ENCODE data around the gene KRTAP16-1. TPM values are rescaled to one million over a fixed set of nuclear protein-coding genes. Genes with fewer than 3 reads are reported as not detected.

Gene KRTAP16-1
- total RNA-seq, 1 donor from 2014 or later: not detected

DNA sequence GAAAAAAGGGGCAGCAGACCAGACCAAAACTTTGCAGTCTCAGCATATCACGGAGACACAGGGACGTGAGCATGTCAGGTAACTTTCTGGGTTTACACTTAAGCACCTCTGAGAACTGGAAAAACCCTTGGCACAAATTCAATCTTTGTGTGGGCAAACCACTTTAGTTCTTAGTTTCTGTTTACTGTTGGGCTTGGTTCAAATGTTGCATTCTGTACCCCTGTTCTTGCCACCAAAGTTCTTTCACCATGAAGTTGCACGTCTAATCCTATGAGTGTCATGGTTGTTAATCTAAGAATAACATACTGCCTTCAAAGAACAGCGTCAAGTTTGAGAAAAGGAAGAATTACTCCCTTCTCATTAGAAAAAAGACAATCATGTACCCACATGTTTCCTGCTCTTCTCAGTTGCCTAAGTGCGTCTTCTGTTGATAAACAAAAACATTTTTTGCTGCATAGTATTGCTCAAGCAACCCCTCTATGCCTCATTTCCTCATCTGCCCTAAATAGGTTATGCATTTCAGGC, 29.9 kb upstream of the KRTAP16-1 start:
- Mint-ChIP-seq H3K27ac (peak overlapping the region; percentile 54), H3K4me3 (peak overlapping the region; percentile 47), H3K36me3 (ENCODE audit: low read depth) (peaks cover 3% of the 10 kb centered on the region), H3K9me3 (peaks cover 6% of the 10 kb centered on the region), H3K27me3 (peaks cover 14% of the 10 kb centered on the region), H3K4me1 (peaks cover 42% of the 10 kb centered on the region)
- DNase-seq: peak; percentile 83
- intact Hi-C loops (cut with micrococcal nuclease): no loop called here

DNA sequence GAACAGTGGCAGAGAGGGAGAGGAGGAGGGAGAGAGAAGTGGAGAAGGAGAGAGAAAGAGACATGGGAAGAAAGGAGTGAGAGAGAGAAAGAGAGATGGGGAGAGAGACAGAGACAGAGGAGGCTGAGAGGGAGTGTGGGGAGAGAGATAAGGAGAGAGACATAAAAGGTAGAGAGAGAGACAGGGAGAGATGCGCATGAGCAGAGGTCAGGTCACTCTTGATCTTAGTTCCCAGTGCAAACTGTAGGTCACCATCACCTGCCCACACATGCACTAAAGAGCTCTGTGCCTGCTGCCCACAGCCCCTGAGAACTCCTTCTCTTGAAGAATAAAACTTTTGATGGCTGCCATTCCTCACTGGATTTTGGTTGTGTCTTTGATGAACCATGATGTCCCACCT, 26.6 kb upstream of the KRTAP16-1 start:
- no peak overlapping the region for H3K4me3 Mint-ChIP-seq
- peak; percentile 49 for DNase-seq
- no peaks in the 10 kb centered on the region for H3K36me3 Mint-ChIP-seq (ENCODE audit: low read depth)
- peaks cover 17% of the 10 kb centered on the region for H3K27me3 Mint-ChIP-seq
- H3K27ac Mint-ChIP-seq: peak overlapping the region; percentile 35
- intact Hi-C loops (cut with micrococcal nuclease): no loop called here
- H3K4me1 Mint-ChIP-seq: peaks cover 29% of the 10 kb centered on the region
- no peaks in the 10 kb centered on the region for H3K9me3 Mint-ChIP-seq

DNA sequence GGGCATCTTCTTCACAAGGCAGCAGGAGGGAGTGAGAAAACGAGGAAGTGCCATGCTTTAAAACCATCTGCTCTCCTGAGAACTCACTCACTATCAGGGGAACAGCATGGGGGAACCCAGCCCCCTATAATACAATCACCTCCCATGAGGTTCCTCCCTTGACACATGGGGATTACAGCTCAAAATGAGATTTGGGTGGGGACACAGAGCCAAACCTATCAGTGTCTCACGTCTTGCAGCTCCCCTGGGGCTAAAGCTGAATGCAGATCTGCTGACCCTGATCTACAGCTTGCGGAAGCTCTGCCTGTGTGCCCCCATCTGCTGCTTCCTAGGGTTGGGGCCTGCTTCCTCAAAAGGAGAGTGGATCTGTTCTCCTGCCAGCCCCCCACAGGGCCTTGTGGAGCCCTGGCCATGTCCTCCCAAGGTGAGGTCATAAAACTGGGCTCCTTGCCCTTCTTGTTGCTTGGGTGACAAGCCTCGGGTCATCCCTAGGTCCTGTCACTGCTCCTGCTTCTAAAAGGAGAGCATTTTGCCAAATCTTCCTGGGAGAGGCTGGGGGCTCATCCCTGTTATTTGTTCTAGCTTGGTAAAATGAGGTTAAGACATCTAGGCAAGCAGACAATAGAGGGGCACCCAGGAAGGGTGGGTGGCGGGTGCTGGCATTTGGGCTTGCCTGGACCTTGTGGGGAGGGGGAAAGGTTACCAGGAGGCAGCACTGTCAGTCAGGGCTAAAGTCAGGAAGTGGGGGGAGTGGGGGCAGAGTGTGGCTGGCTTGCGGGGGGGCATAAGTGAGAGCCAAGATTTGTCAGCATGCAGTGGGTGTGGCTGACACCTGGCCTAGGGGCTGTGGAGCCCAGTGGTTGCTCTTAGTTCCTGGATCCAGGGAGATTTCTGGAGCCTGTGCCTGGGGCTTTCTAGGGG, 25.5 kb upstream of the KRTAP16-1 start:
- Mint-ChIP-seq H3K4me1 (peaks cover 18% of the 10 kb centered on the region), H3K36me3 (ENCODE audit: low read depth) (no peaks in the 10 kb centered on the region), H3K27me3 (peaks cover 17% of the 10 kb centered on the region), H3K27ac (no peak overlapping the region), H3K4me3 (no peak overlapping the region), H3K9me3 (no peaks in the 10 kb centered on the region)
- intact Hi-C loops (cut with micrococcal nuclease): no loop called here
- DNase-seq: peak; percentile 50

DNA sequence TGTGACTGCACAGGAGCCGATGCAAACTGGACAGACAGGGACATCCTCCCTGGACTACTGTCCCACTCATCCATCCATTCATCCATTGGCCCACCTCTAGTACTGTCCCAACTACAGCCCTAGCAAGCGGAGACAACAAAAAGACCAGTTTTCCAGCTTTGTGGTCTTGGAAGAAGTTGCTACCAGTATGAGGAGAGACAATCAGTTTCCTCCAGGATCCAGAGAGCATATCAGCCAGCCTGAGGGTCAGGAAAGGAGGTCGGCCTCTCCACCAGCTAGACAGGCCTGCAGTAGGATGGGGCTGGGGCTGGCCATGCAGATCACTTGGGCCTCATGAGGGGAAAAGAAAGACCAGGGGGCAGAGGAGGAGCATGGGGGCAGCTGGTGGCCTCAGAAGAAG, 24.7 kb upstream of the KRTAP16-1 start:
- Mint-ChIP-seq H3K4me3 (no peak overlapping the region), H3K9me3 (no peaks in the 10 kb centered on the region), H3K27ac (no peak overlapping the region), H3K4me1 (peaks cover 10% of the 10 kb centered on the region), H3K27me3 (peaks cover 17% of the 10 kb centered on the region), H3K36me3 (ENCODE audit: low read depth) (no peaks in the 10 kb centered on the region)
- intact Hi-C loops (cut with micrococcal nuclease): no loop called here
- DNase-seq: peak; percentile 43

DNA sequence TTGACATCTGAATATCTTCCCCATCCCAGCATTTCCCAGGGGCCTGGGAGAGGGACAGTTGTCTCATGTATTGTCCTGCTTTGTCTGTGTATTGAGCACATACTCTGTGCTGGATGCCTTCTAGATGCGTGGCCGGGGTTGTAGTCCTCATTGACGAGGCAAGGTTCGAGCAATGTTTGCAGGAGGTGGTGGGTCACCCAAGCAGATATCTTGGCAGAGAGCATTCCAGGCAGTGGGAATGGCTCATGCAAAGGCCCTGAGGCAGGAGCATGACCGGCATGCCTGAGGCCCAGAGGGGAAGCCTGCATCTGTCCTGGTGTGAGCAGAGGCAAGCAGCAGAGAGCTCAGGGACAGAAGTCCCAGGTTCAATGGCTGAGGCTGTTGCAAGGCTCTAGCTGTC, 24.0 kb upstream of the KRTAP16-1 start:
- Mint-ChIP-seq H3K27me3 (peaks cover 15% of the 10 kb centered on the region), H3K9me3 (no peaks in the 10 kb centered on the region), H3K4me3 (no peak overlapping the region), H3K4me1 (peaks cover 6% of the 10 kb centered on the region), H3K36me3 (ENCODE audit: low read depth) (no peaks in the 10 kb centered on the region), H3K27ac (no peak overlapping the region)
- intact Hi-C loops (cut with micrococcal nuclease): no loop called here
- peak; percentile 46 for DNase-seq

DNA sequence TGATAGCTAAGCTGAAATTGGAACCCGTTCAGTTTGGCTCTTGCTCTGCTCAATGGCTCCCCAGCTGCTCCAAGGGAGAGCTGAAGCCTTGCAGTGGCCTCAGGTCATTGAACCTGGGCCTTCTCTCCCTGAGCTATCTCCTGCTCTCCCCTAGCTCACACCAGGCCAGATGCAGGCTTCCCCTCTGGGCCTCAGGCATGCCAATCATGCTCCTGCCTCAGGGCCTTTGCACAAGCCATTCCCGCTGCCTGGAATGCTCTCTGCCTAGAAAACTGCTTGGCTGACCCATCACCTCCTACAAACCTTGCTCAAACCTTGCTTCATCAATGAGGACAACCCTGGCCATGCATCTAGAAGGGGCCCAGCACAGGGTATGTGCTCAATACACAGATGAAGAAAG, 23.1 kb upstream of the KRTAP16-1 start:
- no peaks in the 10 kb centered on the region for H3K36me3 Mint-ChIP-seq (ENCODE audit: low read depth)
- intact Hi-C loops (cut with micrococcal nuclease): no loop called here
- H3K9me3 Mint-ChIP-seq: no peaks in the 10 kb centered on the region
- H3K4me3 Mint-ChIP-seq: no peak overlapping the region
- peaks cover 13% of the 10 kb centered on the region for H3K27me3 Mint-ChIP-seq
- peaks cover 6% of the 10 kb centered on the region for H3K4me1 Mint-ChIP-seq
- H3K27ac Mint-ChIP-seq: no peak overlapping the region
- DNase-seq: no peak

DNA sequence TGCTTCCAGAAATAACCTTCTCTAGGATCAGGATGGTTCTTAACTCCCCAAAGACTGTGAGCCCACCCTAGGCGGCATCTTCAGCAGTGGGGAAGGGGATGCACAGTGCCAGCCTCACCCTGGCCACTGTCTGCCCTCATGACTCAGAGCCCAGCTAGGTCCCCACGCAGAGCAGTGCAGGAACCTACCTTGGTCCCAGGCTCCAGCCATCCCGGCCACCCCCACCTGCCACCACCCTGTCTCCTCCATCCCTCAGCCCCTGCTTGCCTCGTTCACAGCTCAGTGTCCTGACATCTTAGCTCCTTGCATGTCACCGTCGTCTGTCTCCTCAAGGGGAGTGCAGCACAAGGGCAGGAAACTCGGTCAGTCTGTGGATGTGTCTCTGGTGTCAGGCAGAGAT, 22.5 kb upstream of the KRTAP16-1 start:
- Mint-ChIP-seq H3K36me3 (ENCODE audit: low read depth) (no peaks in the 10 kb centered on the region), H3K9me3 (no peaks in the 10 kb centered on the region), H3K27ac (no peak overlapping the region), H3K4me3 (no peak overlapping the region), H3K27me3 (peaks cover 13% of the 10 kb centered on the region), H3K4me1 (peaks cover 6% of the 10 kb centered on the region)
- intact Hi-C loops (cut with micrococcal nuclease): no loop called here
- DNase-seq: peak; percentile 51

DNA sequence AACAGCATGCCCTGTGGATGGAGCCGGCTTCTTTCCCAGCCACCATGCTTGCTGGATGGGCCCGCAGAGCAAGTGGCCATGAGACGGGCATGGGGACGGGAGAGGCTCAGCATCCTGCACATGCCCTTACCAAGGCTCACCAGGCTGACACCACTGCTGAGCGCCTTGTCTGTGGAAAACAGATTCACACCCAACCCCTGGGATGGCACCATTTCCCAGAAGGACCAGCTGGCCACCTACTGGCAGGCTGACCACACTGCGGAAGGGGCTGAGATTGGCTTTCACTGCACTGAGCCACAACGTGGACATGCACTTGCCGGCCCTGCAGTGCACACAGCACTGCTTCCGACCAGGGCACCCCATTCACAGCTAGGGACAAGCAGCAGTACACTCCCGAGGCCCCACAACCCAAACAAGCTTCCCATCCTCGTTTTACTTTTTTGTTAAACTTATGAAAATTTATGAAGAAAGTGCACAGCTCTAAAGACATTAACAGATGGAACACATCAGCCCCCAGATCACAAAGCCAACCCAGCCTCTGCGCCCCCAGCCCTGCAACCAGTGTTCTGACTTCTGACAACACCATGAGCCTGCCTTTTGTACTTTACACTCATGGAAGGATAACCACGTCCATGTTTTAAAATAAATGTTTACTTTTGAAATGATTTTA, 20.3 kb upstream of the KRTAP16-1 start:
- H3K9me3 Mint-ChIP-seq: no peaks in the 10 kb centered on the region
- no peak overlapping the region for H3K27ac Mint-ChIP-seq
- H3K27me3 Mint-ChIP-seq: peaks cover 3% of the 10 kb centered on the region
- no peaks in the 10 kb centered on the region for H3K4me1 Mint-ChIP-seq
- intact Hi-C loops (cut with micrococcal nuclease): loop anchor here (5.0 kb wide), 1 partner anchor 527 kb away; no protein-coding TSS in a partner anchor
- H3K36me3 Mint-ChIP-seq (ENCODE audit: low read depth): no peaks in the 10 kb centered on the region
- H3K4me3 Mint-ChIP-seq: no peak overlapping the region
- DNase-seq: peak; percentile 71

DNA sequence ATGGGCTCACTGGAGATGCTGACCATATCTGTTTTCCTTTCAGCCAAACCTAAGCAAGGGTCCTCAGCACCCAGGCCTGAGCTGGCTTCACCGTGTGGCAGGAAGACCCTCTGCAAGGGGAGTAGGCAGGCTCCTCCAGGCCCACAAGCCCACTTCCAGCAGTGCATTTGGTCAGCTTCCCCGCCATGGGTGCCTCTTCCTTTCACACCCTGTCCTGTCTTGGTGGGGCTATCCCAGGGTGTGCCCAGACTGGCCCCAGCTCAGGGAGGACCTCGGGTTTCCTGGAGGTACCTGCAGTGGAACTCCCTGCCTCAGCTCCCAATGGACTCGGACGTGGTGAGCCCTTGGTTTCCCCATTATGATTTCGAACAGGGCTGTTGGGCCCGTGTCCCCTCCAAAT, 19.1 kb upstream of the KRTAP16-1 start:
- H3K9me3 Mint-ChIP-seq: no peaks in the 10 kb centered on the region
- H3K4me1 Mint-ChIP-seq: peaks cover 2% of the 10 kb centered on the region
- H3K36me3 Mint-ChIP-seq (ENCODE audit: low read depth): no peaks in the 10 kb centered on the region
- H3K4me3 Mint-ChIP-seq: no peak overlapping the region
- H3K27me3 Mint-ChIP-seq: peaks cover 3% of the 10 kb centered on the region
- no peak overlapping the region for H3K27ac Mint-ChIP-seq
- no peak for DNase-seq
- intact Hi-C loops (cut with micrococcal nuclease): loop anchor here (5.0 kb wide), 1 partner anchor 526 kb away; no protein-coding TSS in a partner anchor

DNA sequence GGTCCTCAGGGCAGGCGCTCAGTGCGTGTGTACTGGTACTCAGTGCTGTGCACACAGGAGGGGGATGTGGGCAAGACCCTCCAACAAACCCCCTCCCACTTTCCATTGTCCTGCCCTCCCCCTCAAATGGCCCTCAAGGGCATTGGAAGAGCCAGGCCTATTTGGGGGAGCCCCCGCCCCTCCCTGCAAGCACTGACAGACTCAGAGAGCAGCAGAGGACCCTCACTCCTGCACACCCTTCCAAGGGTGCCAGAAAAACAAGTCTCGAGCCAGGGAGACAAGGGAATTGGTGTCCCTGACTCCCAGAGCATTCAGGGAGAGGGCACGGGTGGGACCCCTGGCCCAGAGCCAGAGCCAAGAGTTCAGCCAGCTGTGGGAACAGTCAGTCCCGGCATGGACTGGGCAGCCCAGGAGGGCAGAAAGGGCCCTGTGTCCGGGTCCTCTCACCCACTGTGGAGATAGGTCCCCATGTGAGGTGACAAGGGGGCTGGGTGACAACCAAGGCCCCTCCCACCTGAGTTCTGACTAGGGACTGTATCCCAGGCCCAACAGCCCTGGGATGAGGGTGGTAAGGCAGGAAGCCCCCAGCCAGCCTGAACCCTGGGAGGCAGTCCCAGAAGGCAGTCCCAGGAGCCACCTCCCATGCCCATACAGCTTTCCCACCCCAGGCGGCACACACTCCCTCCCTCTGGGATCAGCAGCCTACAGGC, 18.5 kb upstream of the KRTAP16-1 start:
- no peaks in the 10 kb centered on the region for H3K9me3 Mint-ChIP-seq
- DNase-seq: no peak
- H3K27me3 Mint-ChIP-seq: no peaks in the 10 kb centered on the region
- peaks cover 2% of the 10 kb centered on the region for H3K4me1 Mint-ChIP-seq
- H3K27ac Mint-ChIP-seq: no peak overlapping the region
- no peak overlapping the region for H3K4me3 Mint-ChIP-seq
- intact Hi-C loops (cut with micrococcal nuclease): loop anchor here (5.0 kb wide), 1 partner anchor 525 kb away; no protein-coding TSS in a partner anchor
- no peaks in the 10 kb centered on the region for H3K36me3 Mint-ChIP-seq (ENCODE audit: low read depth)

DNA sequence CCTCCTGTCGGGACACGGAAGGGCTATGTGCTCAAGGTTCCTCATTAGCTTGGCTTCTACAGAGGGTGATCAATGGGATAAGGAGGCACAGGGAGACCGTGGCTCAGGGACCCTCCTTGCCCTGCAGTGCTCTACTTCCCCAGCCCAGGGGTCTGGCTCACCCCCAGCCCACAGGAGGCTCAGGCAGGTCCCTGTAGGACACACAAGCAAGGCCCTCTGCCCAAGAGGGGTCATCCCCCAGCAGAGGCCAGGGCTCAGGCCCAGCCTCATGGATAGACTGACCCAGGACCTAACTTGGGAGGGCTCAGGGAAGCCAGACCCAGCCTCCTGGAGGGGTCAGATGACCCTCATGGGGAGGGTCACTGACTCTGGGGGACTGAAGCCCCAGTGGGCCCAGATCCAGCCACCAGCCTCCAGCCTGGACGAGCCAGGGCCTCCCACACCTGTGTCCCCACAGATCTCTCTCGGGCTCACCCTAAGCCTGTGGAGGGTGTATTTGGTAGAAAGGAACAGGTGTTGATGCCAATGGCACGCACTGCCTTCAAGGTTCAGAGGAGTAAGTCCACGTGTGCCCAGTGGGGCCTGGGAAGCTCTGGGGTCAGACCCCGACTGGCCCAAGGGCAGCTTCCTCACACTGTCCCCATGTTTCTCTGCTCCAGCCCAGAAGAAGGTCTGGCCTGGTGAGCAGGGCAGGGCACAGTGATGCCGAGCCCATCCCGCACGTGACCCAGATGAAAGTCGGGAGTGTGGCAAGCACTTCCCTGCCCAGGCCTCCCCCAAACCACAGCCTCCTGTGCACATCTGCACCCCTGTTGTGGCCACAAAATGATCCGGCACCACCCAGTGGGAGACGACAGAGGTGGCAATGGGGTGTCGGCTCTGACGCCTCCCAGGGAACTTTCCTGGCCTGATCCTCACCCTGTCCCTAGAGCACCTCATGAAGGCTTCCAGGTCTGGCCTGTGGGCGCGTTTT, 17.4 kb upstream of the KRTAP16-1 start:
- no peaks in the 10 kb centered on the region for H3K27me3 Mint-ChIP-seq
- DNase-seq: no peak
- intact Hi-C loops (cut with micrococcal nuclease): loop anchor here (5.0 kb wide), 1 partner anchor 524 kb away; no protein-coding TSS in a partner anchor
- H3K27ac Mint-ChIP-seq: no peak overlapping the region
- no peaks in the 10 kb centered on the region for H3K9me3 Mint-ChIP-seq
- H3K4me1 Mint-ChIP-seq: peaks cover 2% of the 10 kb centered on the region
- no peak overlapping the region for H3K4me3 Mint-ChIP-seq
- H3K36me3 Mint-ChIP-seq (ENCODE audit: low read depth): no peaks in the 10 kb centered on the region

DNA sequence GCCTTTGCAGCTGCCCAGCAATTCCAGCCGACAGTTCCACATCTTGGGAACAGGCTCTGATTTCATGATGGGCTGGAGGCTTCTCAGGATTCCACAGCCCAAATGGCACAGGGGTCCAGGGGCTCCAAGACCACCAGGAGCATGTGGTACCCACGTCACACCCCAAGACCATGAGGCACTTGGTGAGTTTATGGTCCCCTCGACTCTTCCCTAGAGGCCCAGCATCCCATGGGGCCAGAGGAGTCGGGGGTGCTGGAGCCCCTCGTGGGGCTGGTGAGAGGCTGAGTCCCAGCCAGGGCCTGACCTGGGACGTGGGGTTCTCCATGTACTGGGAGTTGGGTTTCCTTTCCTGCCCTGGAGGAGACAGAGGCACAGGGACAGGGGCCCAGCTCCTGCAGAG, 16.5 kb upstream of the KRTAP16-1 start:
- H3K4me3 Mint-ChIP-seq: no peak overlapping the region
- DNase-seq: no peak
- no peaks in the 10 kb centered on the region for H3K27me3 Mint-ChIP-seq
- H3K4me1 Mint-ChIP-seq: peaks cover 2% of the 10 kb centered on the region
- H3K27ac Mint-ChIP-seq: no peak overlapping the region
- no peaks in the 10 kb centered on the region for H3K9me3 Mint-ChIP-seq
- no peaks in the 10 kb centered on the region for H3K36me3 Mint-ChIP-seq (ENCODE audit: low read depth)
- intact Hi-C loops (cut with micrococcal nuclease): loop anchor here (5.0 kb wide), 1 partner anchor 523 kb away; no protein-coding TSS in a partner anchor
